Glutamatergic neuron (in vitro differentiated cells): ENCODE data around the gene CENPO. TPM values are rescaled to one million over a fixed set of nuclear protein-coding genes. Genes with fewer than 3 reads are reported as not detected.
A peak's percentile ranks its signal among the peaks of the same experiment; 100 is the strongest.

Source experiments
- DNase-seq: peaks from one replicate; pipeline ENCODE4 v3.0.0; 2022
- H3K27ac Mint-ChIP-seq: one replicate; pipeline ENCODE4 v1.8.0; 2020; ENCODE audit warnings: mild to moderate bottlenecking, mixed read lengths, inconsistent platforms; ENCODE audit not compliant: unreplicated experiment
- H3K27me3 Mint-ChIP-seq: one replicate; pipeline ENCODE4 v1.8.0; 2020; ENCODE audit warnings: mild to moderate bottlenecking, moderate library complexity, mixed read lengths, inconsistent platforms; ENCODE audit not compliant: unreplicated experiment
- H3K36me3 Mint-ChIP-seq: one replicate; pipeline ENCODE4 v1.8.0; 2020; ENCODE audit warnings: mild to moderate bottlenecking, mixed read lengths, inconsistent platforms; ENCODE audit not compliant: unreplicated experiment
- H3K4me1 Mint-ChIP-seq: one replicate; pipeline ENCODE4 v1.8.0; 2020; ENCODE audit warnings: mild to moderate bottlenecking, low read depth, mixed read lengths, inconsistent platforms; ENCODE audit not compliant: unreplicated experiment
- H3K4me3 Mint-ChIP-seq: one replicate; pipeline ENCODE4 v1.8.0; 2020; ENCODE audit warnings: mild to moderate bottlenecking, mixed read lengths, inconsistent platforms; ENCODE audit not compliant: unreplicated experiment
- H3K9me3 Mint-ChIP-seq: one replicate; pipeline ENCODE4 v1.8.0; 2020; ENCODE audit warnings: mild to moderate bottlenecking, moderate library complexity, mixed read lengths, inconsistent platforms; ENCODE audit not compliant: unreplicated experiment
- total RNA-seq: library from RNA; stranded (reverse); fragmentation: NEBNext Ultra II Directional; extraction: Animal tissue kit (Norgen Biotek cat#: 25700); gene quantifications from one replicate; pipeline ENCODE4 v1.2.1, GENCODE V29; 2021; ENCODE audit not compliant: unreplicated experiment
- TF ChIP-seq, protein P1 (sequence below): fragments of 200-600 bp; sonication (generic); IDR thresholded peaks from one replicate; pipeline ENCODE4 v1.5.0; 2021; ENCODE audit not compliant: partially characterized antibody, unreplicated experiment

Gene CENPO
- total RNA-seq, 1 donor from 2014 or later = 26.5 TPM

DNA sequence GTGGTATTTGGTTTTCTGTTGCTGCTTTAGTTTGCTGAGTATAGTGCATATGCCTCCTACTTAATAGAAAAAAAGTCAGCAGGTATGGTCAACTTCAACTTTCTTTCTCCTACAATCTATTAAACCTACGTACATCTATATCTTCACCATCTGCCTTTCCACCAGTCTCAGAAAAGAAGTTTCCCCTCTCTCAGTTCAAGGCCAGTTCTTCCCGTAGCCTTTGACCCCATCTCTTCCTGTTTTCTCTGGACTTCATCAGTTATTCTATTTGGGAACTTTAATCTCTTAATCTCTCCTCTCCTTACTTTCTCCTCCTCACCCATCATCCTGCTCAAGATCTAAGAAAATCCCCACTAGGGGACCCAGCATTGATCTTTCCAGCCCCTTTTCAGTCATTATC, 5.7 kb upstream of the CENPO start:
- DNase-seq = no peak
- H3K9me3 Mint-ChIP-seq = no peaks in the 10 kb centered on the region
- no peak overlapping the region for H3K4me3 Mint-ChIP-seq

DNA sequence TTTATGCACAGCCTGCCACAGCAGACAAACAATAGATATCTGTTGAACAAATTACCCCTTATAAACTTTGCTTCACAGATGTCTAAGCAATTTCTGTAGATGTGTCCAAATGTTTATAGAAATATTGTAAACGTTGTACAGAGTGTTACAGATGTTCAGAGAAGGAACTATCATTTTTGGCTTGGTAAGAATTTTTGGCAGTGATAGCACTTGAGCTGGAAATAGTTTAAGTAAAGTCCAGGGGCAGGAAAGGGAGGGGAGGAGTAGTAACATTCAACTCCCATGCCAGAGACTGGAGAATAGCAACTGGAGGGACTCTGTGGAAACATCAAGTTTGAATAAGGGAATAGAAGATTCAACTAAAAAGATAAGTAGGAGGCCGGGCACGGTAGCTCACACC, 4.4 kb upstream of the CENPO start:
- Mint-ChIP-seq H3K27me3 (peaks cover 10% of the 10 kb centered on the region), H3K36me3 (no peaks in the 10 kb centered on the region), H3K4me3 (no peak overlapping the region), H3K27ac (no peak overlapping the region), H3K9me3 (no peaks in the 10 kb centered on the region), H3K4me1 (peaks cover 4% of the 10 kb centered on the region)
- TF ChIP-seq, protein P1, sequence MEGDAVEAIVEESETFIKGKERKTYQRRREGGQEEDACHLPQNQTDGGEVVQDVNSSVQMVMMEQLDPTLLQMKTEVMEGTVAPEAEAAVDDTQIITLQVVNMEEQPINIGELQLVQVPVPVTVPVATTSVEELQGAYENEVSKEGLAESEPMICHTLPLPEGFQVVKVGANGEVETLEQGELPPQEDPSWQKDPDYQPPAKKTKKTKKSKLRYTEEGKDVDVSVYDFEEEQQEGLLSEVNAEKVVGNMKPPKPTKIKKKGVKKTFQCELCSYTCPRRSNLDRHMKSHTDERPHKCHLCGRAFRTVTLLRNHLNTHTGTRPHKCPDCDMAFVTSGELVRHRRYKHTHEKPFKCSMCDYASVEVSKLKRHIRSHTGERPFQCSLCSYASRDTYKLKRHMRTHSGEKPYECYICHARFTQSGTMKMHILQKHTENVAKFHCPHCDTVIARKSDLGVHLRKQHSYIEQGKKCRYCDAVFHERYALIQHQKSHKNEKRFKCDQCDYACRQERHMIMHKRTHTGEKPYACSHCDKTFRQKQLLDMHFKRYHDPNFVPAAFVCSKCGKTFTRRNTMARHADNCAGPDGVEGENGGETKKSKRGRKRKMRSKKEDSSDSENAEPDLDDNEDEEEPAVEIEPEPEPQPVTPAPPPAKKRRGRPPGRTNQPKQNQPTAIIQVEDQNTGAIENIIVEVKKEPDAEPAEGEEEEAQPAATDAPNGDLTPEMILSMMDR = no peak
- DNase-seq = no peak

More for the DNA sequence above, 5.7 kb upstream of the CENPO start:
- no peaks in the 10 kb centered on the region for H3K36me3 Mint-ChIP-seq
- no peak overlapping the region for H3K27ac Mint-ChIP-seq
- TF ChIP-seq, protein P1 = no peak
- peaks cover 4% of the 10 kb centered on the region for H3K4me1 Mint-ChIP-seq
- no peaks in the 10 kb centered on the region for H3K27me3 Mint-ChIP-seq

DNA sequence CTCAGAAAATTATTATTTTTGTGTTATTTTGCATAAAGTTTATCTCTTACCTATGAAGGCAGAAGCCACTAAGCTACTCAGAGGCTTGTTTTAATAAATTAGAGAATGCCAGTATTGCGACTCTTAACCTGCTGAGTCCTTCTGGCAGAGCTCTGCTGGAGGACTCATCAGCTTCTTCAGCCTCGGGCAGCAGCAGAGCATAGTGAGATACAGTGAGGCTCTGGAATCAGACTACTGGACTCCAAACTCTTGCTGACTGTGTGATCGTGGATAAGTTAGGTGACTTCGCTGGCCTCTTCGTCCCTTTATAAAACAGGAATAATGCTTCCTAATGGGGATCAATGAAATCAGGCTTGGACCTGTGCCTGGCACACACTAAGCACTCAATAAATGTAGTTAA, 1.8 kb upstream of the CENPO start:
- TF ChIP-seq, protein P1 = no peak
- Mint-ChIP-seq H3K36me3 (no peaks in the 10 kb centered on the region), H3K4me3 (peak overlapping the region; percentile 30), H3K4me1 (peaks cover 5% of the 10 kb centered on the region), H3K9me3 (no peaks in the 10 kb centered on the region), H3K27me3 (peaks cover 15% of the 10 kb centered on the region), H3K27ac (no peak overlapping the region)
- no peak for DNase-seq

DNA sequence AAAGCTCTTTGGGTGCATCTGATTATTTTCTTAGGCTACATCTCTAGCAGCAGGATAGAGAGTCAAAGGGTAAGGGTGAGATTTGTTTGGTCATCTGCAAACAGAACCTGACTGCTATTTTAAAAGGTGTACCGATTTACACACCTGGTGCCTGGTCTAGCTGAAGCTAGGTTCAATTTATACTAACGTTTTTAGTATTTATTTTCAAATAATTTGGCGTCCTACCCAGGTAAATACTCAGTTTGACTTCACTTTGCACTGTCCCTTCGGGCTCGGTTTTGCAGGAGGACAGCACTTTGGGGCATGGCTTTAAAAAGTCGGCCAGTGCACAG, 717 bp upstream of the CENPO start:
- DNase-seq = no peak
- Mint-ChIP-seq H3K27me3 (peaks cover 15% of the 10 kb centered on the region), H3K36me3 (no peaks in the 10 kb centered on the region), H3K4me1 (peaks cover 12% of the 10 kb centered on the region), H3K27ac (peak overlapping the region; percentile 100), H3K9me3 (no peaks in the 10 kb centered on the region), H3K4me3 (peak overlapping the region; percentile 97)
- TF ChIP-seq, protein P1 = no peak

DNA sequence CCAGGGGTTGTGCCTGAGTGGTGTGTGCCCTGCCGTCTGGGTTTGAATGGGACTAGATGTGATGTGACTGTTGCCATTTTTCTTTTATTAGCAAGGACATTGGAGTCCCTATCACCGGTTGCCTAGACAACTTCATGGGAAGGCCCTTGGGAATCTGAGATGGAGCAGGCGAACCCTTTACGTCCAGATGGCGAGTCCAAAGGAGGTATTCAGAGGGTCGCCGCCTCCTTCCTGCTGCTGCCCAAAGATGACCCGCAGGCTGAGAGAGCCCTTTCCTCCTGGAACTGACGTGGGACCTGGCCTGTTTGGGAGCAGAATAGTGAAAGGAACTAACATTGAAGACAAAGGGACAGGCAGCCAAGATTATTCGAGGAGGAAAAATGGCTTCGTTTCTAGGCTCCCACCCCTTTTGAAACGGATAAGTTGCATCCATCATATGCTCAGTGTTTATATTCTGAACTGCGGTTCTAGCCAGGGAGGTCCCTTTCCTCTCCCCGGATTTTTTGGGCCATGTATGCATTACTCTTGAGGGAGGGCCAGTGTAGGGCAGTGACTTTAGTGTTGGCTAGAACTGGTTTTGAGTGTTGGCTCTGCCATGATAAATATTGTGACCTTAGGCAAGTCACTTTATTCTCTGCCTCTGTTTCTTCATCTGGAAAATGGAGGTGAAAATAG, 673 bp downstream of the CENPO start:
- H3K27me3 Mint-ChIP-seq = peaks cover 15% of the 10 kb centered on the region
- no peaks in the 10 kb centered on the region for H3K9me3 Mint-ChIP-seq
- H3K4me3 Mint-ChIP-seq = peak overlapping the region; percentile 97
- peak; percentile 73 for DNase-seq
- peak overlapping the region; percentile 100 for H3K27ac Mint-ChIP-seq
- TF ChIP-seq, protein P1 = no peak
- peaks cover 4% of the 10 kb centered on the region for H3K36me3 Mint-ChIP-seq
- peaks cover 12% of the 10 kb centered on the region for H3K4me1 Mint-ChIP-seq
